Nucleus accumbens (tissue), 56 donors: ENCODE results near the gene SOS2.

Experiments used
- DNase-seq, 56 donors: peaks; one replicate each; lab custom pipeline; 2025; lab: John Stamatoyannopoulos, UW

Gene SOS2

DNA sequence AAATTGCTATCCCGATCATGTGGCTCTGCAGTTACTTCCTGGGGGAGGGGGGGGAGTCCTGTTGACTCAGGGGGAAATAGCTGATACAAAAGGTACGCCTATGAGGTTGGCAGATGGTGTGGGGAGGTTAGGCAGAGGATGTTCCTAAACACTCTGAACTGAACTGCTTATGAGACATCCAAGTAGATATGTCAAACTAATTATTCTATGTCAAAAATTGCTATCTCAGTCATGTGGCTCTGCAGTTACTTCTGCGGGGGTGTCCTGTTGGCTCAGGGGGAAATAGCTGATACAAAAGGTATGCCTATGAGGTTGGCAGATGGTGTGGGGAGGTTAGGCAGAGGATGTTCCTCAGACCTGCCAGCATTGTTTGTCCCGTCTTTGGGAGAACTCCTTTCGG is 109.9 kb downstream of the SOS2 start:
- peak in 23 of 56 donors; percentile 4 to 52 (median 27) for DNase-seq

DNA sequence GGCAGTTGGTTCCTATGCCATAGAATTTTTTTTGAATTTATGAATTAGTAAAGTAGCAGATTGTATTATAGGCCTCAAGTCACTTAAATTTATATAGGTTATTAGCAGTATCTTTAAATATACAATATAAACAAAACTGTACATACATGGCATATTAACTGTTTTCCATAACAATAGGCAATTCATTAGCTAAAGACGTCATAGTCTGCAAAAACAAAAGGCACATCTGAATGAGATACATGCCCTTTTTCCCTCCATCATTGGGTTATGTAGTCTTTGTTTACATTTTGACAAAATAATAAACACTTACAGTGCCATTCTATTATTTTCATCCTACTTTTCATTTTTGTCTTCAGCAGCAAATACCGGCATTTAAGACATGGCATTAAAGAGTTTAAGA is 113.9 kb downstream of the SOS2 start:
- DNase-seq: no peak

DNA sequence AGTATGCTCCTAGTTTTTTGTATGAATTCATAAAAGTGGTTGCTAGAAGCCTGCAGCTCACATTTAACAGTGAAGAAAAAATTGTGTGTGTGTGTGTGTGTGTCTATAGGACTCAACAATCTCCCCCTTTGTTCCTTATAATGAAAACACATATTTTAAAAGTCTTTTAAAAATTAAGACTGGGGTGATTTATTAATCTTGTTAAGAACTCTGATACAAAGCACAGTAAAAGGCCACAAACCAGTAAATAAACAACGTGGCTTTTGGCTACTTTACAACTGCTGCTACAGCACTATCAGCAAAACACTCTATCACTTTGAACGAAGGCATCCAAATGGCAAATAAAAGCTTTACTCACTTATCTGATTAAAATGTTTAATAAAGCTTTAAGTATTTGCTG is 114.4 kb downstream of the SOS2 start:
- no peak for DNase-seq

DNA sequence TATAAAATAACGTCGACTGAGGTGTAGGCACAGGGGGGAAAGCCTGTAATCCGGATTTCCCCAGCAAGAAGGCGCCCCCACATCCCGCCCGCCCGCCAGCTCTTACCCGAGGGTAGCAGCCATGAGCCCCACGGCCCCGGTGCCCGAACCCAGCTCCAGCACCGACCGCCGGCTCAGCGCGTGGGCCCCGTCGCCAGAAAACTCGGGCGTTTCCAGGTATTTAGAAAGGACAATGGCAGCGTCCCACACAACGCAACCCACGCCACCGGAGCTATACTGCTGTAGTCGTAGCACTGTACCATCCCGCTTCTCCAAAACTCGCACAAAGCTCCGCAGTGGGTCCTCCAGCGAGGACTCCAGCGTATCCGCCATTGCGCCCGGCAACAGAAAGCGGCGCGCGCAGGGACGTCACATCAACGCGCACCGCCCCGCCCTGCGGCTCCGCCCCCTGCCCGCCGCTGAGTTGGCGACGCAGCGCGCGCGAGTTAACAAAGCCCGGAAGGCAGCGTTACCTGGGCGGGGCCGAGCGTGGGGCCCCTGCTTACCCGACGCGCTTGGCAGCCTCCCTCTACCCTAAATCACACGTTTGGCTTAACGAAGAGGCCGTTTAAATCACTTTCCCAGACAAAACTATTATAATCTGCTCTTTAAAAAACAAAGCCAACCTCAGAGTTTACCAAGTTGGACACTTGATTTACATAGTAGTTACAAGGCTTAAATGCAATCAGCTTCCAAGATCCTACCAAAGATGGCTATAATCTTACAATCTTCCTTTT is 115.0 kb downstream of the SOS2 start, which contains the start of gene VCPKMT:
Gene VCPKMT, minus strand, starts transcription at position 392 of the 776 bp plus-strand sequence. Its CDS starts 20 bp downstream, at position 372.
- peak; percentile 53 to 95 (median 85) for DNase-seq

DNA sequence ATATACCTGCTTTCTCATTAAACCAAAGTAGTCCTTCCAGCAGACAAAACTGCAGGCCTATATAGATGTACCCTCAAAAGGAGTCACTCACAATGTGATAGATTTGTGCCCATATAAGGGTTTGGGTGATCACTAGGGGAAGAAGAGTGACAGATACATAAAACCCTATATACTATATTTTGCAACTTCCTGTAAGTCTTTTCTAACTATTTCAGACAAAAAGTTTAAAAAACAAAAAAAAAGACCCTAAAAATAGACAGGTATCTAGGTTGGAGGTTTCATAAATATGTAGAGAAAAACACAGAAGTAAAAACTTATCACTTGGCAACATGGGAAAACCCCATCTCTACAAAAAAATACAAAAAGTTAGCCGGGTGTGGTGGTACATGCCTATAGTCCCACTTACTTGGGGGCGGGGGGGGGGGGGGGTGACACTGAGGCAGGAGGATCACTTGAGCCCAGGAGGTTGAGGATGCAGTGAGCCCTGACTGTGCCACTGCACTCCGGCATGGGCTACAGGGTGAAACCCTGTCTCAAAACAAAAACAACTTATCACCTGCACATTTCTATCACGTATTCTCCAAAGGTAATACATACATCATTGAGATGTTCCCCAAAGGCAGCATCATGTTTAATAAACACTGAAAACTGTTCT is 117.9 kb downstream of the SOS2 start:
- DNase-seq: no peak

DNA sequence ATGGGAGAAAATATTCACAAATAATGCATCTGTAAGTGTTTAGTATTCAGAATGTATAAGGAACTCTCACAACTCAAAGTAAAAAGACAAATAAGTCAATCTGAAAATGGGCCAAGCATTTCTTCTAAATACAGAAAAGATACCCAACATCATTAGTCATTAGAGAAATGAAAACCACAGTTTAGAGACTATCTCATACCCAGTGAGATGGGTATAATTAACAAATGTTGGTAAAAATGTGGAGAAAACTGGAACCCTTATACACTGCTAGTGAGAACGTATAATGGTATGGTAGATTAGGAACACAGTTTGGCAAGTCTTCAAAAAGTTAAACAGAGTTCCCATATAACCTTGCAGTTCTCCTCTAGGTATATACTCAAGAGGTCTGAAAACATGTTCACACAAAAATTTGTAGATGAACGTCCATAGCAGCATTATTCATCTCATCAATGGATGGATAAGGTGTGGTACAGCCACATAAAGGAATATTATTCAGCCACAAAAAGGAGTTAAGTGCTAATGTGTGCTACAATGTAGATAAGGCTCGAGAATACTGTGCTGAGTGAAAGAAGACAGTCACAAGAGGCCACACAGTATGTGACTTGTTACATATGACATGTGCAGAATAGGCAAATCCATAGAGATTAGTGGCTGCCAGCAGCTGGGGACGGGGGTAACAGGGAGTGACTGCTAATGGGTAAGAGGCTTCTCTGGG is 120.9 kb downstream of the SOS2 start:
- DNase-seq: no peak

DNA sequence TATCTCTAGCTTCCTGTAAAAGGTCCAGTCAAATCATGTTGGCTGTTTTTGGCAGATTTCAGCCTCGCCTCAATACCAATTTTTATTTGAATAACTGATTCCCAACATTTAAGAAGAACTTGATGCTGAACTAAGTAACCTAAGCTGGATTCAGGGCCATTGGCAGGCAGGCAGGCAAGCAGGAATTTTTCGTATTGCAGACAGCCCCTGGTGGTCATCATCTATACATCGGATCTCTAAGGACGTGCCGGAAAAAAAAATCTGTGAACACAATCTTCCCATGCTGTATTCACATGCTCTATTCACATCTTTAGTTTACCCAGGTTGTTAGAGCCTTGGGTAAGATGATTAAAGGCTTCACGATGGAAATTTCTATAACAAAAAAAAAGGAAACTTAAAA is 122.0 kb downstream of the SOS2 start:
- DNase-seq: no peak

DNA sequence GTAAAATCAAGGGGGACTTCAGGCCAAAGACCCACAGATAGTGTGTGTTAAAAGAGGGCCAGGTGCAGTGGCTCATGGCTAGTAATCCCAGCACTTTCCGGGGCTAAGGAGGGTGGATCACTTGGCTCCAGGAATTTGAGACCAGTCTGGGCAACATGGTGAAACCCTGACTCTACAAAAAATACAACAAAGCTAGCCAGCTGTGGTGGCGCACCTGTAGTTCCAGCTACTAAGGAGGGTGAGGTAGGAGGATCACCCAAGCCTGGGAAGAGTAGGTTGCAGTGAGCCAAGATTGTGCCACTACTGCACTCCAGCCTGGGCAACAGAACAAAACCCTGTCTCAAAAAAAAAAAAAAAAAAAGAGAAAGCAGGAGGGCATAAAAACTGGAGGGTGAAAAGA is 123.5 kb downstream of the SOS2 start:
- DNase-seq: no peak

DNA sequence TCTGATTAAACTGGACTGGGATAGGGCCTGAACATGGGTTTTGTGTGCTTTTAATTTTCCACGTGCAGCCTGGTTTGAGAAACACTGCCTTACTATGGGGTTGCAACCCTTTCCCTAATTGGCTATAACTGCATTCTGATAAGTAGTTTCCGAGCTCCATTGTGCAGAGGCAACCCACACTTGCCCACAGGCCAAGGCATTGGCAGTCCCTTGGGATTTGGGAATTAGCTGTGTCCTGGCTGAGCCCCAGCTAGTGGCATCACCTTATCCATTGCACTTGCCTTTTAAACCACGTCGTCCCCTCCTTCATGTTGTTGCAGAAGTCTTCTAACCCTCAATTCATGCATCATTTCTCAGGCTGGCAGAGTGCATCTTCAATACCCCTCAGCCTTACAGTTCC is 125.2 kb downstream of the SOS2 start:
- DNase-seq: no peak

DNA sequence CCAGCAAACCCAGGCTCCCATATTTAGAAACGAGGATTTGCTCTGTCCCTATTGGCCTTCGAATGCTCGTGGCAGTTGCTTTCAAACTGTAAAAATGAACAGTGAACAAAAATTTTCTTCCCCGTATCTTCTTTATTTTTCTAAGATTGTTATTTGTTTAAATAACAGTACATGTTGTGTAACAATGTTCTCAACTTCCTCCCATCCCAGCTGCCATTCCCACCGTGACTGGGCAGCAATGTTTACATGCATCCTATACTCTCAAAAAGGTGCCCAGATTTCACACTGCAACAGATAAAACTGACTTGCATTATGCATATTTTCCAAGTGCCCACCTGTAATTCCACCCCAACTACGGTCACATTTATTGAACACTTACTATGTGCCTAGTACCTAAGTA is 127.8 kb downstream of the SOS2 start:
- DNase-seq: no peak

DNA sequence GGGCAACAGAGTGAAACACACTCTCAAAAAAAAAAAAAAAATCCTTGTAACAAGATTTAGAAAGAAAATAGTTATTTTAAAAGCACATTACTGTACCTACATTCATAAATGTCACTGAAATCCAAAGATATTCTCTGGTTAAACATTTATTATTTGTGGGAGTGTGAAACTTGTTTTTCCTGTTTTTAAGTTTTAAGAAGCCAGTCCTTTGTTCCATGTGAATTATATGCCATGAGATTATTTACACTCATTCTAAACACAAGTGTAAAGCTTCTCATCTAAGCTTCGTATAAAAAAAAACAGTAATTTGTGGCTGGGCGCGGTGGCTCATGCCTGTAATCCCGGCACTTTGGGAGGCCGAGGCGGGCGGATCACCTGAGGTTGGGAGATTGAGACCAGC is 130.0 kb downstream of the SOS2 start:
- no peak for DNase-seq

DNA sequence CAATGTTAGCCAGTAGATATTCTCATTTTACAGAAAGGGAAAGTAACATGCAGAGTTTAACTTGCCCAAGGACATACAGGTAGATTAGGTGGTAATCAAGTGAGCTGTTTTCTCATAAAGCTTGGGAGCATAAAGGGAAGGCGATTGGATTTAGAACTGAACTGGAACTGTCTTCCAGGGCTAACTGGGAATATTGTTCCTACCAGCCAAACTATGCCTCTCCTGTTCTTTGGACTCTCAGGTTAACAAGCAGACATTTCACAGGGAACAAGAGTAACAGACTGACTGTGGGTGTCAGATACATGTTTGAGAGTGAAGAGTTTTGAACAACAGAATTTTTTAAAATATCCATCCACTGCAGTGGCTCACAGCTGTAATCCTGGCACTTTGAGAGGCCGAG is 130.6 kb downstream of the SOS2 start:
- no peak for DNase-seq

DNA sequence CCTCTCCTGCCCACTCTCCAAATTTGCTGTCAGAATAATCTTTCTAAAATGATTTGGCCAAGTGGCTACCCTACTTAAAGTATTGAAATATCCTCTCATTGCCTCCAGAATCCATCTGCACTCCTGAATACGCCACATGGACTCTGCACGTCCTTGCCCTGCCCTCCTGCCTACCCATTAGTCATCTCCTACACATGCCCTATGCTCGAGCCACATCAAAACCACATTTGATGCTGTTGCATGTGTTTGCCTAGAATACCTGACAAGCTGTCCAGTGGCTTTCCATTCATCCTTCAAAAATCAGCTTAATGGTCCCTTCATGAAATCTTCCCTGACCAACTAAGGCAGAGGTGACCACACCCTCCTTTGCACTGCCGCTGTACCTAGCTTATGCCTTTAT is 132.0 kb downstream of the SOS2 start:
- no peak for DNase-seq

DNA sequence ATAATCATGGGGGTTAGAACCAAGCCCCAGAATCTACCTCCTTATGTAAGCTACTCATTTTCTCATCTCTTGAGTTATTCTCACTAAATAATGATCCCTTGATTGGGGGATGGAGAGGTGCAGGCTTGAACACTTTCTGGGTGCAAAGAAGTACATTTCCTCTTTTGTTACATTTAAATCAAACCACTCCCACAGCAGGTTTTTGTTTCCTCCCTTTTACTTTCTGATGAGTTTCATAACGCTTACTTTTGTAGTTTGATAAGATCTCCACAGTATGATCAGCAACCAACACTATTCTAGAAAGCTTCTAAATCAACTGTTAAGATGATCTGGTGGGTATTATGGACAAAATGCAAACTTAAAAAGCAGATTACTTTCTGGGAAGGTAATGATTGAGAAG is 135.5 kb downstream of the SOS2 start:
- no peak for DNase-seq

DNA sequence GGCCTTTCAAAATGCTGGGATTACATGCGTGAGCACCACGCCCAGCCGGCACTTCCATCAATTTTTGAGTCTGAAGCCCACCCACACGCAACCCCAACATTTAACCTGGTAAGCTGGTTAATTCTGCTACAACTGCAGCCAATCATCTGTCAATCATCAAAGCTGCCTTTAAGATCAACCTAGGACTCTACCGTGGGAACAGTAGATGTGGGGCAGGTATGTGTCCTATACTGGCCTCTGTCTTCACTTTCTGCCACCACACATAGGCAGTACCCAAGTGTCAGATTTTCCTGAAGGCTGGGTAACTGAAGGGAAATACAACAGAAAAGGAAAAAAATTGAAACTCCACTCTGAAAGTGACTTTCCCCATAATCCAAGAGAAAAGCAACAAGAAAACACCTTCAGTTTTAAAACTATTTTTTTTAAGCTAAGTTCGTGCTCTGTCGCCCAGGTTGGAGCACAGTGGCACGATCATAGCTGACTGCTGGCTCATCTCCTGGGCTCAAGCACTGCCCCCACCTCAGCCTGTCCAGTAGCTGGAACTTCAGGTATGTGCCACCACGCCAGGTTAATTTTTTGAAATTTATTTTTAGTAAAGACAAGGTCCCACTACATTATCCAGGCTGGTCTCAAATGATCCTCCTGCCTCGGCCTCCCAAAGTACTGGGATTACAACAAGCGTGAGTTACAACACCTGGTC is 137.2 kb downstream of the SOS2 start:
- no peak for DNase-seq

DNA sequence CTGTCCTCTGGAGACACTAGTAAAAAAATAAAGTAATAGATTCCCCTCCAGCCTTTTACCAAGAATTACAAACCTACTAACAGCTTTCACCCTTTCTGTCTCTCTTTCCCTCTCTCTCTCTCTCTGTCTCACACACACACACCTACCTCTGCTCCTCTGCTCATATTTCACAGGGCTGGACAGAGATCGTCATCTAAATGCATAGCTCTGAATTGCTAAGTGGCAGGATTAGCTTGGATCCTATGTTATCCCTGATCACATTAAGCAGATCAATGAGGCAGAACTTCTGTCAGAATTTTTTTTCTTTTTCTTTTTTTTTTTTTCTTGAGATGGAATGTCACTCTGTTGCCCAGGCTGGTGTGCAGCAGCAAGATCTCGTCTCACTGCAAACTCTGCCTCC is 137.9 kb downstream of the SOS2 start:
- DNase-seq: no peak

DNA sequence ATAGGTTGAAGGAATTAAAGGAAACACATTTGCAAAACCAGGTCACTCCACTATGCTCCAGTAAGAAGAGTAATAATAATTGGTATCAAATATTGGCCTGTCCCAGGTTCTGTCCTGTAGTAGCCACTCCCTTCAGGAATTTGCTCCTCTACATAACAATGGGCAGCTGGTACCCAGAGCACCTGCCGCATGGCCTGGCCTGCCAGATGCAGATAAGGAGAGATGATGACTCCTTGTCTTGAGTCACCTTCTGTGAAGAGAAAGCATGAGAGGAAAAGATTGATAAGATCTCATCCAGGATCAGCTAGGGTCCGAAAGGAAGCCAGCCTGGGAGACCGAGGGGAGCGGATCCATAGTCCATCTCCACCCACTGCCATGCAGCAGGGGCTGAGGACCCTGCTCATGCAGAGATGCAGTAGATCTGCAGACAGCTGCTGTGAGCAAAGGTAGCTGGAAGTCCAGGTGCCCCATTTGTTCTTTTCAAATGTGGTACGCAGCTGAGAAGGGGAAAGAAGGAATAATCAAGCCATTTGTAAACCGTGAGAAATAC is 139.3 kb downstream of the SOS2 start:
- no peak for DNase-seq

DNA sequence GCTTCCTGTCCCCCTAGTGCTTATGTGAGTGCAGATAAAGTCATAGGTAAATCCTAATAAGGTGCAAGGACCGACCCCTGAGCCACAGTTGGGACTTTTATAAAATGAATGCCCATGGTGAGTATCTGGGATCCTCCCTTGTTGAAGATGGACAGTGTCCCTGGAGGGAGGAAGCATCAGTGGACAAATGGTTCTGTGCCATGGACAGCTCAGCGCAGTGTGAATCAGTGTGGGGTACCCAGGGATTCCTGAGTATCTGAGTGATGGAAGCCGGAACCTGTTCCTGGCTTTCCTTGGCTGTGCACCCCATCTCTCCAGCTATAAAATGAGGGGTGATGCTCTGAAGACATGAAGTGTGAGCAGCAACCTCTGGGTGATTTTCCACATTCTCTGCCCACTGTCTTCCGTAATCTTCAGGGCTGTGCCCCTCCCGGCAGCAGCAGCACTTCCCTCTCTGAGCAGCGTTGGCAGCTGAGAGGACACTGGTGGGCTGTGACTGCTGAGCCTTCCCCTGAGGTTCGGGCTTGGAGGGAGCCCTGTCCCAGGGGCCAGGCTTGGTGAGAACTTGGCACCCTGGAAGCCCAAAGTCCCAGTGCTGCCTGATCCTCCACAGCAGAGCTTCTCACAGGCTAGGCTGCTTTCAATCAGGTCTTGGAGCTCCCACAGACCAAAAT is 140.0 kb downstream of the SOS2 start:
- DNase-seq: no peak

DNA sequence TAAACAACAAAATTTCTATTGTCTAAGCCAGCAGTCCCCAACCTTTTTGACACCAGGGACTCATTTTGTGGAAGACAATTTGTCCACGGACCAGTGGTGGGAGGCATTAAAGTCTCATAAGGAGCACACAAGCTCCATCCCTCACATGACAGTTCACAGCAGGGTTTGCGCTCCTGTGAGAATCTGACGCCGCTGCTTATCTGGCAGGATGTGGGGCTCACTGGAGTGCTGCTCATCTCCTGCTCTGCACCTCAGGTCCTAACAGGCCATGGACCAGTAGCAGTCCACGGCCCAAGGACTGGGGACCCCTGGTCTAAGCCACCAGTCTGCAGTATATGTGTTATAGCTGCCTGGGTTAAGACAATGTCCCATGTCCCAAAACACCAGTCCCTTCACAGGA is 142.2 kb downstream of the SOS2 start:
- no peak for DNase-seq

DNA sequence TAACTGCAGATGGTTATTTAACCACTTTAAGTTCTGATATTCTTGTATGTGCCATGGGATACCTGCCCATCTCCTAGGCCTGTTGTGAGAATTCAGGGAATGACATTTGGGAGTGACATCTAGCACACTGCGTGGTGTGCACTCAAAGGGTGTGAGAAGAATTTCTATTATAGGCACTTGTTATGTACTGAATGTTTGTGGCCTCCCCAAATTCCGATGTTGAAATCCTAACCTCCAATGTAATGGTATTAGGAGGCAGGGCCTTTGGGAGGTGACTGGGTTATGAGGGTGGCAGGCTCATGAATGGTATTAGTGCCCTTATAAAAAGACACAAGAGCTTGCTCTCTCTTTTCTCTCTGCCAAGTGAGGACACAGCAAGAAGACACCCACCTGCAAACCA is 142.6 kb downstream of the SOS2 start:
- no peak for DNase-seq
